ENCODE measurements around the gene HEATR5A.
"Not testable (repeated sequence)": the region's sequence is repeated elsewhere in the genome, so short reads cannot be mapped to it uniquely, and the experiment has no call there.

The HEATR5A gene

DNA sequence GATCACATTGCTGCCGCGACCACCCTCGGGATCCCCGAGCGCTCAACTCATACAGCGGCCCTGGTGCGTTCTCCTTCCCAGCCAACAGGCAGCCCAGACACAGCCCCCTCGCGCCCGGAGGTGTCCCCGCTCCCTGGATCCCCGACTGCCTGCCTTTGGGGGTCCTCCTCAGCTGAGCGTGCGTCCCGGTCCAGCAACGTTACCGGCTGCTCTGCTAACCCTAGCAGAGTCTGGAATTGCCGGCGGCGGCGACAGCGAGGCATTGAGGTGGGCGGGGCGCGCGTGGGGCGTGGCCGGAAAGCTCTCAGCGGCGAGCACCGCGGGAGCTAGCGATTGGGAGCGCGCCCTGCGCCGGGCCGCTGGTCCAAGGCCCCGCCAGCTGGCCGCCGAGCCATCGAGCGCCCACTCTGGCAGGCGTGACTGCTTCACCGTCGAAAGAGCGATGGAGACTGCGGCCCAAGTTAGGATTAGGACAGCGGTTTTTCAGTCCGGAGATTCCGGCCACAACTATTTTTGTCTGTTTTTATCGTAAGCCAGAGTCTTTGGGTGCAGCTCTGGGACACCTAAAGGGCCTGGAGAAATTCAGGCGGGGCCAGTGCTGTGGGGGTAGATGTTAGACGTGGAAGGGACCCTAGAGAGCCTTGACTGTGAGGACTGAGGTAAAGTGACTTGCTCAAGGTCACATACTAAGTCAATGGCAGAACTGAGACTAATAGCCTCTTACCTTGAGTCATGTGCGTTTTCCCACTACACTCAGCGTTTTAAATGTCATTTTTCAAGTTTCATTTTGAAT is at the start of gene HEATR5A:
TSS of gene HEATR5A (minus strand) at position 232 of the 793 bp plus-strand sequence. CDS start 17,575 bp downstream, outside the sequence.
- peak; percentile 98 for DNase-seq

- no peak for DNase-seq
Measured at GRCh38 chr14:31466554-31466953, 46.2 kb upstream of the HEATR5A start.

DNA sequence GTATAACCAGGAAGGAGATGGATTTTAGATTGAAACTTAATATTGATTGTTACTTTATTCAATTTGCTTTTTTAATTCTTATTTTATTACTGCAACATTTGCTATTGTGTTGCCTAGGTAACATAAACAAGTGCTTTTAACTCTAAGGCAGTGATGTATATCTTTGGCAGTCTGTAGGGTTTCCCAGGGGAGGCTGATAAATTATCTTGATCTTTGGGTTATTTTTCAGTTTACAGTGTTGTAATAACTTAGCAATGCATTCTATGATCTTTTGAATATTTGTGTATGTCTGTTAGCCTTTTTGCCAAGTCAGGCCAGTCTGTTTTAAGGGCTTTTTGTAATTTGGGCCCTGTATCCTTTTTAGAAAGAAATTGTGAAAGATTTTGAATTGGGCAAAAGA is 44.8 kb upstream of the HEATR5A start:
- DNase-seq, result peak; percentile 37

DNA sequence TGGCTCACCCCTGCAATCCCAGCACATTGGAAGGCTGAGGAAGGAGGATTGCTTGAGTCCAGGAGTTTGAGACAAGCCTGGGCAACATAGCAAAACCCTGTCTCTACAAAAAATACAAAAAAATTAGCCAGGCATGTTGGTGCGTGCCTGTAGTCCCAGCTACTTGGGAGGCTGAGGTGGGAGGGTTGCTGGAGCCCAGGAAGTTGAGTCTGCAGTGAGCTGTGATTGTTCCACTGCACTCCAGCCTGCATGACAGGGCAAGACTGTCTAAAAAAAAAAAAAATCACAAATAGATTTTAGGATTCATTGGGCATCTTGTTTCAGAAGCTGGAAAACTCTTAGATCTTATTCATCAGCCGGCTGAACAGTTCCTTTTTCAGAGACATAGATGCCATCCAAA is 42.1 kb upstream of the HEATR5A start:
- not testable (repeated sequence) for DNase-seq

- DNase-seq, result no peak
Measured at GRCh38 chr14:31461545-31461944, 41.2 kb upstream of the HEATR5A start.

GRCh38 chr14:31457665-31458659 is 37.6 kb upstream of the HEATR5A start:
- DNase-seq, result no peak

DNA sequence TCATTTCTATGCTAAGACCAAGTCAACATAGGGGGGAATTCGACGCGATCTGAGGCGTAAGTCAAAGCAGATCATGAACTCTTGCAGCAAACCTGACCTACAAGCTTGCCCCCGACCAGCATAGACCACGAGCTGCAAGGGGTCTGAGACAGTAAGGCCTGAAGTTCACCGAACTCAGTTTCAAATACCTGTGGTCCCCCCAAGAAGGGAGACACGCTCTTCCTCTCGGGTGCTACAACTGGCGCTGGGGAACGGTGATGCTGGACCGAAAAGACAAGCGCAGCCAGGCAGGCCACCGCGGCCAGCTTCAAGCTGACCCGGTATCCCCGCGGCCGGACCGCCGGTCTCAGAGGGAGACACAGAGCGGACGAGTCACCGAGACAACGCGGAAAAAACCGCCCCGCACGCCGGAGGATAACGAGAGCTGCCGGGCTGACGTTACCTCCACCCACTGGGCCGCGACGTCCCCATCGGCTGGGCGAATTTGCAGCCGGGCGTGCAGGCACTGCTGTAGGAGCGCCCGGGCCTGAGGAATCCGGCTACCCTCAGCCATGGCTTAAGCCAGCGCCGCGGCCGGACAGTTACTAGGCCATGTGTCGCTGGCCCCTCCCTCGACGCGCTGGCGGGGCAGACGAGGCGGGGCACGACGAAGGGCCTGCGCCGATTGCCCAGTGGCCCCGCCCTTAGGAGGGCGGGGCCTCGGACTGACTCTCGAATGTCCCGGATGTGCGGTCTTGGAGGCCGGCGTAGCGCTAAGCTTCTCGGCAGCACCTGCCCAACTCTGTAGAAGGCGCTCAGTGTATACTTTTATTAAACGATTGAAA is 36.7 kb upstream of the HEATR5A start, which contains the start of gene DTD2:
TSS of gene DTD2 (minus strand) at position 666 of the 824 bp plus-strand sequence. CDS start at position 553, 113 bp downstream.
- peak; percentile 98 for DNase-seq

GRCh38 chr14:31449971-31450610 is 29.7 kb upstream of the HEATR5A start:
- peak; percentile 80 for DNase-seq

- no peak for DNase-seq
Measured at GRCh38 chr14:31449136-31449535, 28.8 kb upstream of the HEATR5A start.

DNA sequence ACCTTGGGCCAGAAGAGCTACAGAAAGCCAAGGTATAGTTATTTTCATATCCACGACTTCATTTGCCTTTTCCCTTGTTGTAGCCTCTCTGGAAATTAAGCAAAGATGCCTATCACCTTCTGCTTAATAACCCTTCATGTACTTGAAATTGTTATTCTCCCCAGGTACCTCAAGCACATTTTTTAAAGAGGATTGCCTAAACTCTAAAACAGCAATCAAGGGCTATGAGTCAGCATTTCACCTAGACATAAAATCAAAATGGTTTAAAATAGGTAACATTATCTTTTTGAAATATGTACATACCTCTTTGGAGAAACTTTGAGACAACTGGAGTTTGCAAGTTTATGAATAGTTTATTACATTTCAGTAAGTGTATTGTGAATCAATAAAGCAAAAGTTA is 25.4 kb upstream of the HEATR5A start:
- DNase-seq, result no peak

DNA sequence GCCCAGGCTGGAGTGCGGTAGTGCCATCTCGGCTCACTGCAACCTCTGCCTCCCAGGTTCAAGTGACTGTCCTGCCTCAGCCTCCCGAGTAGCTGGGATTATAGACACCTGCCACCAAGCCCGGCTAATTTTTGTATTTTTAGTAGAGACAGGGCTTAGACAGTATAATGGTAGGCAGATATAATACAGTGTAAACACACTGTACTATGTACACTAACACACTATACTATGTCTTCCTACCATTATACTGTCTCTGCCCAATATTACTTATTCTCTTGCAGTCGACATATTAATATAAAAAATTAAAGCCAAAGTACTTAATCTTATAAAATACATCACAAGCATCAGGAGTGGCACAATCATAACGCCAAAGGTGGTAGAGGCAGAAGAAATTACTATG is 21.9 kb upstream of the HEATR5A start:
- DNase-seq, result no peak

GRCh38 chr14:31441273-31442111 is 21.1 kb upstream of the HEATR5A start:
- DNase-seq, result peak; percentile 21

- no peak for DNase-seq
Measured at GRCh38 chr14:31440280-31440679, 19.9 kb upstream of the HEATR5A start.

DNA sequence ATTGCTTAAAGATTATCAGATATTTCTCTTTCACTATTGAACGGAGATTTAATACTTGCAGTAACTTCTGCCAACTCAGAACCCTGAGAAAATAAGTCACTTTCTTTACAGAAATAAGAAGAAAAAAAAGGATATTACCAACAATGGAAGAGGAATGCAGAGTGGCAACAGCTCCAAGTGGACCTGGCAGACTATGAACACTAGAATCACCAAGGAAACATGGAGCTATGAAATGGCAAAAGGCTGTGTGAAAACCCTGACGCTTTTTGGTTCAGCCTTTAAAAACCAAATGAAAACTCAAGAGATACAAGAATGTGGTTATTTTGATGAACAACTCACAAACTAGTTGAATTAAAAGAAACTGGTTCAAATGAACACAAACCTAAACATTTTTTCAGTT is 19.2 kb upstream of the HEATR5A start:
- no peak for DNase-seq

GRCh38 chr14:31437045-31437691 is 16.8 kb upstream of the HEATR5A start:
- not testable (repeated sequence) for DNase-seq

- no peak for DNase-seq
Measured at GRCh38 chr14:31435276-31435675, 14.9 kb upstream of the HEATR5A start.

GRCh38 chr14:31430634-31431264 is 10.4 kb upstream of the HEATR5A start:
- DNase-seq, result no peak

- no peak for DNase-seq
Measured at GRCh38 chr14:31429791-31430190, 9.4 kb upstream of the HEATR5A start.

DNA sequence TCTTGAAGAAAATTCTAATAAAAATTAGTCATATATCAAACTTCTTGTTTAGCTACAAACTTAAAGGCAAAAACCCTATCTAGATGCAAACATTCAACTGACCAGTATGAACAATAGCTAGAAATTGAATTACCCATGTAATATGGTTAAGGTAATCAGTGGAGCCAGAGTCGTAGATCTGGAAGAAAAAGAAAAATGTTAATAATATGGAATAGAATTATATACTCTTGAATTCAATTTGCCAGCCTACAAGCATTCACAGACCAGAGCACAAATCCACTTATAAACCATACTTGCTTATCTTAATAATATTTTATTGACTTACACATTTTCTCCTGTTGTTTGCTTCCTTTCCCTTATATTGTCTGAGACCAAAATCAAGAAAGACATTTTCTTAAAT is 7.7 kb upstream of the HEATR5A start:
- no peak for DNase-seq

- no peak for DNase-seq
Measured at GRCh38 chr14:31426663-31427062, 6.3 kb upstream of the HEATR5A start.
